HepG2 (cell line): ENCODE results near the gene PLEKHG2.

Experiments used
- ZNF619 ChIP-seq: sonication (generic); formaldehyde crosslinking; IDR thresholded peaks from 2 replicates; pipeline ENCODE4 v1.4.0; 2020; ENCODE audit warnings: mild to moderate bottlenecking, missing genetic modification reagents
- TF ChIP-seq, protein P1 (sequence below), 2 experiments: sonication (generic) in 1 of 2; formaldehyde crosslinking in 1 of 2; IDR thresholded peaks; 2 replicates each; pipeline versions ENCODE4 v1.4.0 to v1.6.1; 2018 to 2020; ENCODE audit warnings: missing genetic modification reagents in 2 of 2, borderline replicate concordance in 1 of 2, low read depth in 1 of 2, mild to moderate bottlenecking in 1 of 2, missing biosample characterization in 1 of 2

DNA sequence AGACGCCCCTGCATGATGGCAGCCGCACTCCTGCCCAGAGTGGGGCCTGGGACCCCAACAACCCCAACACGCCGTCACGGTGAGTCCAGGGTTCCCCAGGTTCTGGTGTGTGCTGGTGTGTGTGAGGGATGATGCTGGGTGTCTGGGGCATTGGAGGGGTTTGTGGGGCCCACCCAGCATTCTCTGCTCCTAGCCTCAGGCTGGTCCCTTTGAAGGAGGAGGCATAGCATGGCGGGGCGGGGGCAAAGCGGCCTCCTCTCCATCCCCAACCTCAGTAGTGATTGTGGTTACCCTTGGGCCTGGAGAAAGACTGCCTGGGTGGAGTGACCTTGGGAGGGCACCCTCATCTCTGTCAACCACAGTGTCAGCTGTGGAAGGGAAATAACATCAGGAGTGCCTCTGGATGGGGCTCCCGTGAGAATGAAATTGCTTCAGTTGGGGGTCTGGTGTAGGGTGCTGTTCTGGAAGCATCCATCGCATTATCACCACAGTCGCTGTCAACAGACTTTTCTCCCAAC, 61.0 kb downstream of the PLEKHG2 start:
- no peak for TF ChIP-seq ZNF619 (CRISPR knock-in tag)
- TF ChIP-seq, protein P1, sequence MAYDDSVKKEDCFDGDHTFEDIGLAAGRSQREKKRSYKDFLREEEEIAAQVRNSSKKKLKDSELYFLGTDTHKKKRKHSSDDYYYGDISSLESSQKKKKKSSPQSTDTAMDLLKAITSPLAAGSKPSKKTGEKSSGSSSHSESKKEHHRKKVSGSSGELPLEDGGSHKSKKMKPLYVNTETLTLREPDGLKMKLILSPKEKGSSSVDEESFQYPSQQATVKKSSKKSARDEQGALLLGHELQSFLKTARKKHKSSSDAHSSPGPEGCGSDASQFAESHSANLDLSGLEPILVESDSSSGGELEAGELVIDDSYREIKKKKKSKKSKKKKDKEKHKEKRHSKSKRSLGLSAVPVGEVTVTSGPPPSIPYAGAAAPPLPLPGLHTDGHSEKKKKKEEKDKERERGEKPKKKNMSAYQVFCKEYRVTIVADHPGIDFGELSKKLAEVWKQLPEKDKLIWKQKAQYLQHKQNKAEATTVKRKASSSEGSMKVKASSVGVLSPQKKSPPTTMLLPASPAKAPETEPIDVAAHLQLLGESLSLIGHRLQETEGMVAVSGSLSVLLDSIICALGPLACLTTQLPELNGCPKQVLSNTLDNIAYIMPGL (CRISPR knock-in tag; IDR thresholded peaks at IDR 0.05; ENCODE audit: borderline replicate concordance in 1 of 2, low read depth in 1 of 2): no peak
